ENCODE data around the gene MAP2K6.

Gene MAP2K6

DNA sequence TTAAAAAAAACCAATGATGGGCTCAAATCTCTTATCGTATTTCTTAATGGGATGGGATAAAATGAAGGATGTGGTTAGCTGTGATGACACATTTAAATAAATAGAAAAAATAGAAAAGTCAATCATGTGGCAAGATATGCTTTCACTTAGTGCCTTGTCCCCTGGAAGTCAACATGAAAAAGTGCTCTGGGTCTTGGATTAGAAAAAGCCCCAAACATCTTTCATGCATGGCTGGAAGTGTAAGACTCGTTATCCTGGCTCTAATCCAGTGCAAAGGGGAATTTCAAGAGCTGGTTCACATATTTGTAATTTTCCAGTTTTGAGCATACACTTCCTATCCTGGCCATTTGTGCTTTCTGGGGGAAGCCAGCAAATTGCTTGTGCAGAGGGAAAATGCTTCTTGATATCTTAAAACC is 160.9 kb downstream of the MAP2K6 start:
- no peak overlapping the region for H3K9ac ChIP-seq (ENCODE audit: low read length in 2 of 2)
- no peak overlapping the region for H3K4me3 ChIP-seq (ENCODE audit: low read length in 2 of 2)
- H3K4me1 ChIP-seq (ENCODE audit: control insufficient read depth, insufficient read depth, low read length) = peaks cover 9% of the 10 kb centered on the region
- no peaks in the 10 kb centered on the region for H3K36me3 ChIP-seq (ENCODE audit: control insufficient read depth in 2 of 2, insufficient read depth in 2 of 2, low read length in 2 of 2)
- H3K27ac ChIP-seq (ENCODE audit: low read length) = no peak overlapping the region
- no peaks in the 10 kb centered on the region for H3K9me3 ChIP-seq (ENCODE audit: control insufficient read depth in 2 of 2, low read length in 2 of 2)
- H3K27me3 ChIP-seq (ENCODE audit: control insufficient read depth in 1 of 2, insufficient read depth in 2 of 2, low read length in 2 of 2) = no peaks in the 10 kb centered on the region

DNA sequence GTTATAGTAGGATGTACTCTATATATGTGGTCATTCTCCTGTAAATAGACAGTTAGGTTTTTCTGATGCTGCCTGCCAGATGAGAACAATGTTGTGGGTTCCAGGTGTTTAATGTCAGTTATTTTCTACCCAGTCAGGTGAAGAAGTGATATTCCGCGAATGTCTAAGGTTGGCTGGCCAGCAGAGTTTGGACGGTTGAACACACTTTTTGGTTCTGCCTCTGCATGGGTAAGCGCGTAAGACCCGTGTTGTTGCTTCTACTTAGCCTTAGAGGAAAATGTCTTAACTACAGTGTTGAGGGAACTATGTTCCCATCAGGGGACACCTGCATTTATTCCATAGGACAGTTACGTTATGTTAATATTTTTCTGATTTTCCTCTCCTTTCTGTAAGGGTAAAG is 162.6 kb downstream of the MAP2K6 start:
- Histone ChIP-seq H3K4me1 (ENCODE audit: control insufficient read depth, insufficient read depth, low read length) (peaks cover 9% of the 10 kb centered on the region), H3K27me3 (ENCODE audit: control insufficient read depth in 1 of 2, insufficient read depth in 2 of 2, low read length in 2 of 2) (no peaks in the 10 kb centered on the region), H3K4me3 (ENCODE audit: low read length in 2 of 2) (no peak overlapping the region)

DNA sequence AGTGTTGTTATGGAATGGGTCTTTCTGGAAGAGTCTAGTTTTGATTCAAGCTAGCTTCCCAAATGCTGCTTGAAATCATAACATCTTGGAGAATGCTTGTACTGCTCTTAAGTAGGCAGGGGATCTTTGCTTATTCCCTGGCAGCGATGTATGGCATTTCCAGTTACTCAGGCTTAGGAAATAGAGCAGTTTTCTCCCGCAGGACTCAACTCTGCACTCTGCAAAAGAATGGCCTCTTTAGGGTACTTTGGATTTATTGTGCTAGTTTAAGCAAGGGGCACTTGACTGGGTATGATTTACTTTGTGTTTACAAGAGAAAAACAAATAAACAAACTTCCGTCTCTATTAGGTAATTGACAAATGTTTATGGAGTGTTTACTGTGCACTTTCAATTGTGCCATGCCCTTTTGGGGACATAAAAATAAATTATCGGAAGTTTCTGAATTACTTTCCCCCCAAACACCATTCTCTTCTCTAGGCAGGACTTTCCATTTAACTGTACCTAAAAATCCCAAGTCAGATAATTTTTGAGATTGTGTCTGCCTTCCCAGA is 164.0 kb downstream of the MAP2K6 start:
- H3K9me3 ChIP-seq (ENCODE audit: control insufficient read depth in 2 of 2, low read length in 2 of 2) = no peaks in the 10 kb centered on the region
- no peaks in the 10 kb centered on the region for H3K36me3 ChIP-seq (ENCODE audit: control insufficient read depth in 2 of 2, insufficient read depth in 2 of 2, low read length in 2 of 2)
- peaks cover 9% of the 10 kb centered on the region for H3K4me1 ChIP-seq (ENCODE audit: control insufficient read depth, insufficient read depth, low read length)
- no peak overlapping the region for H3K27ac ChIP-seq (ENCODE audit: low read length)
- no peak overlapping the region for H3K4me3 ChIP-seq (ENCODE audit: low read length in 2 of 2)
- H3K27me3 ChIP-seq (ENCODE audit: control insufficient read depth in 1 of 2, insufficient read depth in 2 of 2, low read length in 2 of 2) = no peaks in the 10 kb centered on the region
- no peak overlapping the region for H3K9ac ChIP-seq (ENCODE audit: low read length in 2 of 2)

More for the DNA sequence above, 162.6 kb downstream of the MAP2K6 start:
- no peak overlapping the region for H3K27ac ChIP-seq (ENCODE audit: low read length)
- no peaks in the 10 kb centered on the region for H3K9me3 ChIP-seq (ENCODE audit: control insufficient read depth in 2 of 2, low read length in 2 of 2)
- no peak overlapping the region for H3K9ac ChIP-seq (ENCODE audit: low read length in 2 of 2)
- H3K36me3 ChIP-seq (ENCODE audit: control insufficient read depth in 2 of 2, insufficient read depth in 2 of 2, low read length in 2 of 2) = no peaks in the 10 kb centered on the region

DNA sequence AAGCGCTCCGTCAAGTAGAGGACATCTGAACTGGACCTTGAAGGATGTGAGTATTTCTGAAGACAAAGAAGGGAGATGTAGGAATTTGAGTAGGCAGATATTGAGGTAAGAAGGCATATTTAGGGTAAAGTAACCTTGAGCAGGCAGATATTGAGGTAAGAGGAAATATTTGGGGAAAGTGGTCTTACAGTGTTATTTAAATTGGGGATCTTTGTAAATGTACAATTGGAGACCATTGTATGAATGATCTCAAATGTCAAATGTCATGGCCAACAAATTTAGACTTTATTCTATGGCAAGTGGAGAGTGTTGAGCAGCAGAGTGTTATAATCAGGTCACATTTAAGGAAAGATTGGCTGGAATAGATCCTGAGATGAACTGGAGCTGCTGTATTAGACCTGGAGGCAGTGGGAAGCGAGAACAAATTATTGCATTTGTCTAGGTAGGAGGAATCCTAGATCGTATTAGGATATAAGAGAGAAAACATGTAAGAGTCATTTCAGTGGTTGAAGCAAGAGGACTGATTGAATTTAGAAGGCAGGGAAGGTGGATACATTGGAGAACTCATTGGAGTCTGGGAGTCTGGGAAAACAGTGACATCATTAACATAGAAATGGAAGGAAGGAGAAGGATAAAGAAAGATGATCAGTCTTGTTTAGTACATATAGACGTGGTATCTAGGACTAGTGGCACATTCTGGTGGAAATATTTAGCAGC is 165.6 kb downstream of the MAP2K6 start:
- H3K9me3 ChIP-seq (ENCODE audit: control insufficient read depth in 2 of 2, low read length in 2 of 2) = no peaks in the 10 kb centered on the region
- H3K36me3 ChIP-seq (ENCODE audit: control insufficient read depth in 2 of 2, insufficient read depth in 2 of 2, low read length in 2 of 2) = no peaks in the 10 kb centered on the region
- no peak overlapping the region for H3K9ac ChIP-seq (ENCODE audit: low read length in 2 of 2)
- no peak overlapping the region for H3K4me3 ChIP-seq (ENCODE audit: low read length in 2 of 2)
- no peaks in the 10 kb centered on the region for H3K27me3 ChIP-seq (ENCODE audit: control insufficient read depth in 1 of 2, insufficient read depth in 2 of 2, low read length in 2 of 2)
- H3K4me1 ChIP-seq (ENCODE audit: control insufficient read depth, insufficient read depth, low read length) = peaks cover 2% of the 10 kb centered on the region
- no peak overlapping the region for H3K27ac ChIP-seq (ENCODE audit: low read length)

DNA sequence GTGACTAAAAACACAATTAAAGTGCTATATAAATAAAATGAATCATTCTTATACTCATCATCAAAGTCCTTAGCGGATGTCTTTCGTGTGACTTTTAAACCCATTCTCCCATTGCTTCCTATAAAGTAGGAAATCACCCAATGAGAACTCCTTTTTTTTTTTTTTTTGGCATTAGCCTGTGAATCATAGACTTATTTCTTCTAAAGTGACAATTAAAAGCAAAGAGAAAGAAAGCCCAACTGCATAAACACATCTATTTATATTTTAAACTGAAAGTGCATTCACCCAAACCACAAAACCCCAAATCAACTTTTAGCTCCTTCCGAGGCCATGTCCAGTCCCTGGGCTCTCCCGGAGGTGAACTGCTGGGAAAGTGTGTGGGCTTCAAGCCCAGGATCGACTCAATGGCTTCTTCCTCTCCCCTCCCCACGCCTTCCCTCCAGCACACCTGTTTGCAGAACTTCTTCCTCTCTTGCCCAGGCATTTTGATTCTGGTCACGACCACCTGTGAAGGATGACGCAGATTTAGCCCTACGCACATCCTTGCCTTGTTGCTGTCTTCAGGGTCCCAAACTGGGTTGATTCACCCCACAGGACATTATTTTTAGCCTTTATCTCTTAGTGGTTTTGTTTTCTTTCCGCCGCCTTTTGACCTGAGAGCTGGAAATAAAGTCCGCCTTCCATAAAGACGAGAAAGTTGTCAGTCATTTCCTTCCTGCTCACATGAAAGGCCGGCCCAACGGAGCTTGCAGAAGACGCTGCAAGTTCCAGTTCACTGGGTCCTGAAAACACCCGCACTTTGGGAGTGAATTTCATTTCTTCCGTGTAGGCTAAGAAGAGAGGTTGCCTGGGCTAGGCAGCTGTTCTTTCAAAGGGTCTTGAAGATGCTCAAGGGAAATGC is 166.8 kb downstream of the MAP2K6 start:
- no peak overlapping the region for H3K9ac ChIP-seq (ENCODE audit: low read length in 2 of 2)
- H3K4me1 ChIP-seq (ENCODE audit: control insufficient read depth, insufficient read depth, low read length) = no peaks in the 10 kb centered on the region
- H3K9me3 ChIP-seq (ENCODE audit: control insufficient read depth in 2 of 2, low read length in 2 of 2) = no peaks in the 10 kb centered on the region
- no peak overlapping the region for H3K27ac ChIP-seq (ENCODE audit: low read length)
- H3K27me3 ChIP-seq (ENCODE audit: control insufficient read depth in 1 of 2, insufficient read depth in 2 of 2, low read length in 2 of 2) = no peaks in the 10 kb centered on the region
- no peaks in the 10 kb centered on the region for H3K36me3 ChIP-seq (ENCODE audit: control insufficient read depth in 2 of 2, insufficient read depth in 2 of 2, low read length in 2 of 2)
- no peak overlapping the region for H3K4me3 ChIP-seq (ENCODE audit: low read length in 2 of 2)

DNA sequence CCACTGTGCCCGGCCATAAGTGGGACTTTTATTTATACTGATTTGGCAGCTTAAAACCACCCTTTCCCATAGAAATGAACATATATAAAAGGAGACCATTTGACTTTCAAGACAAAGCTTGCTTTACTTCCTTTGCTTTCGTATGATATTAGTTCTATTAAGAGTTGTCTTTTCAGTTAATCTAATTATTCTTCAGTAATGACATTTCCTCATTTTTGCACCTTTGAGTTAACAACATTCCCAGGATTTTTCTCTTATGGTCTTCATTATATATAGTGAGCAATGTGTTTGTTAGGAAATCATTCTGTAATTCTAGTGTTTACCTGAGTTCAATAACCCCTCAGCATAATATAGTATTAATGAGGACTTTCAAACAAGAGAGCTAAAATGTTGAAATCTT is 173.8 kb downstream of the MAP2K6 start:
- no peaks in the 10 kb centered on the region for H3K27me3 ChIP-seq (ENCODE audit: control insufficient read depth in 1 of 2, insufficient read depth in 2 of 2, low read length in 2 of 2)
- no peak overlapping the region for H3K9ac ChIP-seq (ENCODE audit: low read length in 2 of 2)
- no peak overlapping the region for H3K4me3 ChIP-seq (ENCODE audit: low read length in 2 of 2)
- no peak overlapping the region for H3K27ac ChIP-seq (ENCODE audit: low read length)
- H3K9me3 ChIP-seq (ENCODE audit: control insufficient read depth in 2 of 2, low read length in 2 of 2) = no peaks in the 10 kb centered on the region
- H3K36me3 ChIP-seq (ENCODE audit: control insufficient read depth in 2 of 2, insufficient read depth in 2 of 2, low read length in 2 of 2) = no peaks in the 10 kb centered on the region
- no peaks in the 10 kb centered on the region for H3K4me1 ChIP-seq (ENCODE audit: control insufficient read depth, insufficient read depth, low read length)

DNA sequence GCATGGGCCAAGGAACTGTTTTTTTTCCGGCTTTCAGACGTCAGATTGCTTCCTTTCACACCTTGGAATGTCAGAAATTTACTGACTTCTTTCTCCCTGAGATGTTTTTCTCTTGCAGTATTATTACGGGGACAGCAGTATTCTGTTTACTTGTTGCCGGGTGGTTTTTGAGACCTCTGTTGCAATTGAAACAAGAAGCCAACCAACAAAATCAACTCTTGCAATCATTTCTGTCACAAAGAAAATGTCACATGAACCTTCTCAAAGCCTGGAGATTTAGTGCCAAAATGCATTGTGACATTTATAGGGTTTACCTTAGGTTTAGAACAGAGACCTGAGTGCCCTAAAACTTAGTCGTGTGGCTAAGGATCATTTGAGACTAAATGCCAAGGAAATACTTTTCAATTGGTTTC is 174.3 kb downstream of the MAP2K6 start:
- H3K9ac ChIP-seq (ENCODE audit: low read length in 2 of 2) = no peak overlapping the region
- no peak overlapping the region for H3K27ac ChIP-seq (ENCODE audit: low read length)
- no peaks in the 10 kb centered on the region for H3K9me3 ChIP-seq (ENCODE audit: control insufficient read depth in 2 of 2, low read length in 2 of 2)
- no peaks in the 10 kb centered on the region for H3K36me3 ChIP-seq (ENCODE audit: control insufficient read depth in 2 of 2, insufficient read depth in 2 of 2, low read length in 2 of 2)
- no peak overlapping the region for H3K4me3 ChIP-seq (ENCODE audit: low read length in 2 of 2)
- H3K4me1 ChIP-seq (ENCODE audit: control insufficient read depth, insufficient read depth, low read length) = no peaks in the 10 kb centered on the region
- H3K27me3 ChIP-seq (ENCODE audit: control insufficient read depth in 1 of 2, insufficient read depth in 2 of 2, low read length in 2 of 2) = no peaks in the 10 kb centered on the region

DNA sequence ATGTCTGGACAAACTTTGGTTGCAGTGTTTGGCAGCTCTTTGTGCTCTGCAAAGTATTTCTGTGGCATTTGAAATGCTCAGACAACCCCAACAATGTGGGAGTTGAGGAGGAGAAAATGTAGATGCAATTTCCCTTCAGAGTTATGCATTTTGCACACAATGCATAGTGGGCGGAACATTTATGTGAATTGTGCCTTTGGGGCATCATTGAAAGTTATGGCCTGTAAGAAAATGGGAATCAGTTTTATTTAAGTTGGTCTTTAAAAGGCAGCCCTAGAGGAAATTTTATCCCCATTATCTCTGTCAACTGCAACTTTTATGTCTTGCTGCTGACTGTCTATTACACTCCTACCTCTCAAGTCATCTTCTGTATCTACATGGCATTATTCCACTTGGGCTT is 176.2 kb downstream of the MAP2K6 start:
- Histone ChIP-seq H3K9ac (ENCODE audit: low read length in 2 of 2) (no peak overlapping the region), H3K9me3 (ENCODE audit: control insufficient read depth in 2 of 2, low read length in 2 of 2) (no peaks in the 10 kb centered on the region), H3K36me3 (ENCODE audit: control insufficient read depth in 2 of 2, insufficient read depth in 2 of 2, low read length in 2 of 2) (no peaks in the 10 kb centered on the region), H3K27me3 (ENCODE audit: control insufficient read depth in 1 of 2, insufficient read depth in 2 of 2, low read length in 2 of 2) (no peaks in the 10 kb centered on the region), H3K4me3 (ENCODE audit: low read length in 2 of 2) (no peak overlapping the region), H3K27ac (ENCODE audit: low read length) (no peak overlapping the region), H3K4me1 (ENCODE audit: control insufficient read depth, insufficient read depth, low read length) (no peaks in the 10 kb centered on the region)

DNA sequence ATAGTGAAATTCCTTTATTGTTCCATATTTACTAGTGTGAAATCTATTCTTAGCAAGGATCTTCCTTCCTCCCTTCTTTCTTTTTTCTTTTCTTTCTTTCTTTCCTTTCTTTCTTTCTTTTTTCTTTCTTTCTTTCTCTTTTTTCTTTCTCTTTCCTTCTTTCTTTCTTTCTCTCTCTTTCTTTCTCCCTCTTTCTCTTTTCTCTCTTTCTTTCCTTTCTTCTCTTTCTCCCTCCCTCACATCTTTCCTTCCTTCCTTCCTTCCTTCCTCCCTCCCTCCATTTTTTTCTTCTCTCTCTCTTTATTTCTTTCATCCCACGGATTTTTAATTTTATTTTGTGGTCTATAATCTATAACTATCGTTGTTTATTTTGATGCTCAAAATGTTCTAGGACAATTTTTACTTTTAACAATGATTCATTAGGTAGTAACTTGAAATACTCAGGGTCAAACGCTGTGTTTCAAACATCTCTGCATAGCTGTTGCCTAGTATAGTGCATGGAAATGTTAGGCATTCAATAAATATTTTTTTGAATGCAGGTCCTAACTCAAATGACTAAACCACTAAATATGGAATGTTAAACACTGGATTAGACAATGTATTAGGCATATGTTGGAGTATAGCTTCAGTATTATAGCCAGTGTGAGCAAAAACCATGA is 178.3 kb downstream of the MAP2K6 start:
- H3K9me3 ChIP-seq (ENCODE audit: control insufficient read depth in 2 of 2, low read length in 2 of 2) = no peaks in the 10 kb centered on the region
- no peaks in the 10 kb centered on the region for H3K36me3 ChIP-seq (ENCODE audit: control insufficient read depth in 2 of 2, insufficient read depth in 2 of 2, low read length in 2 of 2)
- H3K9ac ChIP-seq (ENCODE audit: low read length in 2 of 2) = no peak overlapping the region
- no peak overlapping the region for H3K4me3 ChIP-seq (ENCODE audit: low read length in 2 of 2)
- no peaks in the 10 kb centered on the region for H3K4me1 ChIP-seq (ENCODE audit: control insufficient read depth, insufficient read depth, low read length)
- H3K27ac ChIP-seq (ENCODE audit: low read length) = no peak overlapping the region
- no peaks in the 10 kb centered on the region for H3K27me3 ChIP-seq (ENCODE audit: control insufficient read depth in 1 of 2, insufficient read depth in 2 of 2, low read length in 2 of 2)

DNA sequence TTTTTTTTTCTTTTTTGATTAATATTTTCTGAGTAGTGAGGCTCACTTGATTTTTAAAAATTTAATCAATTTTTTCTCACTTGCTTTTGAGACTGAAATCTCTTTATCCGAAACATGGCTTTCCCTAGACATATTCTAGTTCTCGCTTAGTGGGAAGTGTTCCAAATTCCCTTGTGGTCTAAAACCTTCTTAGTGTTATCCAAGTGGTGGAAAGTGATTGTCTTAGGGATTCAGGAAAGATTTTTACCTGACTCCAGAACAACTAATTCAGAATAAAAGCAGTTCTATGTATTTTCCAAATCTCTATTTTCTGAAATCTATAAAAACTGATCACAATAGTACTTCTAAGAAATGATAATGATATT is 178.8 kb downstream of the MAP2K6 start:
- Histone ChIP-seq H3K27me3 (ENCODE audit: control insufficient read depth in 1 of 2, insufficient read depth in 2 of 2, low read length in 2 of 2) (no peaks in the 10 kb centered on the region), H3K9ac (ENCODE audit: low read length in 2 of 2) (no peak overlapping the region), H3K4me3 (ENCODE audit: low read length in 2 of 2) (no peak overlapping the region), H3K9me3 (ENCODE audit: control insufficient read depth in 2 of 2, low read length in 2 of 2) (no peaks in the 10 kb centered on the region), H3K36me3 (ENCODE audit: control insufficient read depth in 2 of 2, insufficient read depth in 2 of 2, low read length in 2 of 2) (no peaks in the 10 kb centered on the region), H3K4me1 (ENCODE audit: control insufficient read depth, insufficient read depth, low read length) (no peaks in the 10 kb centered on the region), H3K27ac (ENCODE audit: low read length) (no peak overlapping the region)

All from stomach smooth muscle (tissue), 2 donors.